GM10266 (cell line): ENCODE data around the gene HK2.
A peak's percentile ranks its signal among the peaks of the same experiment; 100 is the strongest.

Experiments
- DNase-seq: peaks from one replicate; pipeline ENCODE4 v3.0.0; 2012; ENCODE audit errors: extremely low spot score
- CTCF ChIP-seq: IDR thresholded peaks from 2 replicates; pipeline ENCODE4 v1.5.1; 2012; ENCODE audit warnings: mild to moderate bottlenecking, low read depth; ENCODE audit not compliant: control insufficient read depth, insufficient read depth; ENCODE audit errors: missing control alignments

The HK2 gene

GRCh38 chr2:74908748-74909444 is 75.0 kb downstream of the HK2 start:
- no peak for DNase-seq
- TF ChIP-seq CTCF, result no peak

GRCh38 chr2:74910245-74910644 is 76.3 kb downstream of the HK2 start:
- no peak for DNase-seq
- TF ChIP-seq CTCF, result no peak

- TF ChIP-seq CTCF, result no peak
- DNase-seq, result no peak
Observed at GRCh38 chr2:74911061-74911460, 77.1 kb downstream of the HK2 start.

- TF ChIP-seq CTCF, result no peak
- no peak for DNase-seq
Observed at GRCh38 chr2:74915743-74916142, 81.8 kb downstream of the HK2 start.

- TF ChIP-seq CTCF, result no peak
- no peak for DNase-seq
Observed at GRCh38 chr2:74916394-74916793, 82.5 kb downstream of the HK2 start.

- TF ChIP-seq CTCF, result no peak
- DNase-seq, result no peak
Observed at GRCh38 chr2:74917702-74918619, 84.0 kb downstream of the HK2 start.

GRCh38 chr2:74919827-74920226 is 85.9 kb downstream of the HK2 start:
- DNase-seq, result peak; percentile 72
- TF ChIP-seq CTCF, result peak; percentile 85
